LNCAP (cell line): ENCODE measurements around the gene DLG1.

Experiments
- CTCF ChIP-seq: fragments of 450-650 bp; IDR thresholded peaks from 2 replicates; pipeline ENCODE4 v1.5.1; 2017; ENCODE audit warnings: mild to moderate bottlenecking

DLG1 gene

GRCh38 chr3:197203714-197204146 lies 94.7 kb downstream of the DLG1 start:
- TF ChIP-seq CTCF, result no peak

GRCh38 chr3:197202694-197203093 lies 95.7 kb downstream of the DLG1 start:
- no peak for TF ChIP-seq CTCF

GRCh38 chr3:197201791-197202452 lies 96.5 kb downstream of the DLG1 start:
- no peak for TF ChIP-seq CTCF

GRCh38 chr3:197197334-197197733 lies 101.1 kb downstream of the DLG1 start:
- no peak for TF ChIP-seq CTCF

GRCh38 chr3:197196192-197196591 lies 102.2 kb downstream of the DLG1 start:
- TF ChIP-seq CTCF, result no peak

- TF ChIP-seq CTCF, result no peak
Observed at GRCh38 chr3:197195326-197195725, 103.1 kb downstream of the DLG1 start.

- TF ChIP-seq CTCF, result no peak
Observed at GRCh38 chr3:197191897-197192296, 106.5 kb downstream of the DLG1 start.

- TF ChIP-seq CTCF, result no peak
Observed at GRCh38 chr3:197189623-197190022, 108.8 kb downstream of the DLG1 start.
